Activated CD4-positive, alpha-beta T cell treated with anti-CD3 and anti-CD28 coated beads for 36 hours (primary cell): Measurements from ENCODE around the gene ATP2B1. TPM values are rescaled to one million over a fixed set of nuclear protein-coding genes. Genes with fewer than 3 reads are reported as not detected.

Experiments
- ATAC-seq: fragments of 200-7000 bp; cut with Tn5 transposase; one replicate; pipeline ENCODE4 v1.10.0; 2021; ENCODE audit warnings: mild to moderate bottlenecking, moderate library complexity
- CTCF ChIA-PET: fragments of 350-600 bp; sonication (Branson Sonifier 250); formaldehyde crosslinking; loops from one replicate; lab custom pipeline; 2021; ENCODE audit warnings: antibody characterized with exemption; lab: Charles Lee
- POLR2A ChIA-PET: fragments of 350-600 bp; sonication (Branson Sonifier 250); formaldehyde crosslinking; loops from one replicate; lab custom pipeline; 2021; ENCODE audit warnings: antibody characterized with exemption, inconsistent platforms; lab: Charles Lee
- DNase-seq: peaks from one replicate; pipeline ENCODE4 v3.0.0-alpha.2; 2020
- H3K27ac Mint-ChIP-seq: one replicate; pipeline ENCODE4 v1.8.0; 2021; ENCODE audit warnings: mixed read lengths
- H3K27me3 Mint-ChIP-seq: one replicate; pipeline ENCODE4 v1.8.0; 2021; ENCODE audit warnings: mixed read lengths
- H3K36me3 Mint-ChIP-seq: one replicate; pipeline ENCODE4 v1.8.0; 2021; ENCODE audit warnings: low read depth, mixed read lengths
- H3K4me1 Mint-ChIP-seq: one replicate; pipeline ENCODE4 v1.8.0; 2021; ENCODE audit warnings: mixed read lengths
- H3K4me3 Mint-ChIP-seq: one replicate; pipeline ENCODE4 v1.8.0; 2021; ENCODE audit warnings: mild to moderate bottlenecking, moderate library complexity, mixed read lengths
- H3K9me3 Mint-ChIP-seq: one replicate; pipeline ENCODE4 v1.8.0; 2021; ENCODE audit warnings: low read depth, mixed read lengths
- intact Hi-C, 2 experiments: fragments of 100-400 bp; cut with DNase I in 1 of 2; cut with micrococcal nuclease in 1 of 2; formaldehyde crosslinking; loops; one replicate each; pipeline versions ENCODE4 v1.14.2 to v1.15.1; 2022 to 2024; cut with DNase I, micrococcal nuclease
- total RNA-seq, 2 experiments: library from RNA; stranded (reverse); gene quantifications; one replicate each; pipeline ENCODE4 v1.2.3, GENCODE V29; 2021

The ATP2B1 gene
- total RNA-seq, 2 experiments from 2014 or later = 18.8 to 19.7 TPM

GRCh38 chr12:89566615-89567014 lies 142.0 kb downstream of the ATP2B1 start:
- no peak overlapping the region for H3K4me3 Mint-ChIP-seq
- CTCF ChIA-PET = interaction anchor here (0.6 to 1.6 kb wide), 3 partner anchors 18 to 23 kb away, joined by 3 to 9 read pairs (median 3); no protein-coding TSS in a partner anchor
- POLR2A ChIA-PET = interaction anchor here (0.6 kb wide), 1 partner anchor 570 kb away, joined by 3 read pairs; no protein-coding TSS in a partner anchor
- H3K4me1 Mint-ChIP-seq = peaks cover 8% of the 10 kb centered on the region
- no peaks in the 10 kb centered on the region for H3K9me3 Mint-ChIP-seq
- H3K27ac Mint-ChIP-seq = no peak overlapping the region
- intact Hi-C loops = no loop called here
- H3K27me3 Mint-ChIP-seq = peaks cover 3% of the 10 kb centered on the region
- DNase-seq (no peak), ATAC-seq (peak; percentile 74)
- no peaks in the 10 kb centered on the region for H3K36me3 Mint-ChIP-seq

GRCh38 chr12:89565002-89565401 lies 143.6 kb downstream of the ATP2B1 start:
- POLR2A ChIA-PET = no interaction called here
- no peak overlapping the region for H3K4me3 Mint-ChIP-seq
- H3K36me3 Mint-ChIP-seq = no peaks in the 10 kb centered on the region
- peaks cover 3% of the 10 kb centered on the region for H3K27me3 Mint-ChIP-seq
- CTCF ChIA-PET = interaction anchor here (0.7 kb wide), 2 partner anchors 465 to 556 kb away, joined by 3 to 4 read pairs; no protein-coding TSS in a partner anchor
- DNase-seq = no peak
- H3K9me3 Mint-ChIP-seq = no peaks in the 10 kb centered on the region
- intact Hi-C loops = no loop called here
- peaks cover 8% of the 10 kb centered on the region for H3K4me1 Mint-ChIP-seq
- no peak for ATAC-seq
- H3K27ac Mint-ChIP-seq = no peak overlapping the region

GRCh38 chr12:89559753-89560152 lies 148.9 kb downstream of the ATP2B1 start:
- no peak for DNase-seq
- POLR2A ChIA-PET = no interaction called here
- H3K27ac Mint-ChIP-seq = no peak overlapping the region
- H3K4me3 Mint-ChIP-seq = no peak overlapping the region
- H3K4me1 Mint-ChIP-seq = no peaks in the 10 kb centered on the region
- CTCF ChIA-PET = interaction anchor here (1.0 kb wide), 1 partner anchor 32 kb away, joined by 4 read pairs; no protein-coding TSS in a partner anchor
- no peaks in the 10 kb centered on the region for H3K9me3 Mint-ChIP-seq
- intact Hi-C loops = no loop called here
- H3K27me3 Mint-ChIP-seq = peaks cover 3% of the 10 kb centered on the region
- H3K36me3 Mint-ChIP-seq = no peaks in the 10 kb centered on the region
- ATAC-seq = no peak

- Mint-ChIP-seq H3K4me3 (no peak overlapping the region), H3K36me3 (no peaks in the 10 kb centered on the region), H3K27me3 (no peaks in the 10 kb centered on the region), H3K27ac (no peak overlapping the region), H3K9me3 (no peaks in the 10 kb centered on the region), H3K4me1 (no peaks in the 10 kb centered on the region)
- intact Hi-C loops = no loop called here
- ChIA-PET CTCF (no interaction called here), POLR2A (no interaction called here)
- no peak for ATAC-seq
- no peak for DNase-seq
Measured at GRCh38 chr12:89556976-89557375, 151.7 kb downstream of the ATP2B1 start.

GRCh38 chr12:89552376-89552775 lies 156.3 kb downstream of the ATP2B1 start:
- CTCF ChIA-PET = interaction anchor here (0.6 to 2.7 kb wide), 2 partner anchors 9 to 706 kb away, joined by 3 to 13 read pairs; no protein-coding TSS in a partner anchor
- POLR2A ChIA-PET = no interaction called here
- Mint-ChIP-seq H3K36me3 (no peaks in the 10 kb centered on the region), H3K9me3 (no peaks in the 10 kb centered on the region), H3K27ac (no peak overlapping the region), H3K4me3 (no peak overlapping the region), H3K27me3 (no peaks in the 10 kb centered on the region), H3K4me1 (no peaks in the 10 kb centered on the region)
- intact Hi-C loops = no loop called here
- DNase-seq = no peak
- ATAC-seq = no peak

- ATAC-seq (no peak), DNase-seq (no peak)
- ChIA-PET CTCF (interaction anchor here (0.6 to 2.7 kb wide), 2 partner anchors 8 to 706 kb away, joined by 3 to 13 read pairs; no protein-coding TSS in a partner anchor), POLR2A (no interaction called here)
- Mint-ChIP-seq H3K4me1 (no peaks in the 10 kb centered on the region), H3K36me3 (no peaks in the 10 kb centered on the region), H3K4me3 (no peak overlapping the region), H3K27ac (no peak overlapping the region), H3K27me3 (no peaks in the 10 kb centered on the region), H3K9me3 (no peaks in the 10 kb centered on the region)
- intact Hi-C loops = no loop called here
Measured at GRCh38 chr12:89551747-89552146, 156.9 kb downstream of the ATP2B1 start.

- intact Hi-C loops = loop anchor here (10.0 kb wide), 1 partner anchor 708 kb away; no protein-coding TSS in a partner anchor
- H3K27ac Mint-ChIP-seq = no peak overlapping the region
- peaks cover 3% of the 10 kb centered on the region for H3K27me3 Mint-ChIP-seq
- no peak overlapping the region for H3K4me3 Mint-ChIP-seq
- no peak for ATAC-seq
- no peaks in the 10 kb centered on the region for H3K36me3 Mint-ChIP-seq
- DNase-seq = no peak
- POLR2A ChIA-PET = no interaction called here
- H3K9me3 Mint-ChIP-seq = no peaks in the 10 kb centered on the region
- CTCF ChIA-PET = interaction anchor here (0.6 to 1.0 kb wide), 3 partner anchors 553 to 967 kb away, joined by 3 read pairs; partner anchors contain the start of gene KITLG
- peaks cover 4% of the 10 kb centered on the region for H3K4me1 Mint-ChIP-seq
Measured at GRCh38 chr12:89547101-89547500, 161.5 kb downstream of the ATP2B1 start.

- CTCF ChIA-PET = no interaction called here
- no peak for ATAC-seq
- no peak overlapping the region for H3K4me3 Mint-ChIP-seq
Measured at GRCh38 chr12:89546151-89546550, 162.5 kb downstream of the ATP2B1 start.

GRCh38 chr12:89544681-89545184 lies 163.9 kb downstream of the ATP2B1 start:
- Mint-ChIP-seq H3K4me3 (no peak overlapping the region), H3K27me3 (peaks cover 3% of the 10 kb centered on the region), H3K36me3 (no peaks in the 10 kb centered on the region), H3K9me3 (no peaks in the 10 kb centered on the region), H3K27ac (no peak overlapping the region), H3K4me1 (peaks cover 4% of the 10 kb centered on the region)
- ATAC-seq = no peak
- intact Hi-C loops = loop anchor here (5.0 to 10.0 kb wide), 4 partner anchors 618 to 1398 kb away; no protein-coding TSS in a partner anchor
- DNase-seq = no peak
- CTCF ChIA-PET = interaction anchor here (0.6 to 2.8 kb wide), 21 partner anchors 8 to 1012 kb away, joined by 3 to 21 read pairs (median 4); partner anchors contain the start of genes ATP2B1 and GALNT4
- POLR2A ChIA-PET = interaction anchor here (0.6 kb wide), 1 partner anchor 784 kb away, joined by 3 read pairs; no protein-coding TSS in a partner anchor

More at GRCh38 chr12:89546151-89546550, 162.5 kb downstream of the ATP2B1 start:
- H3K4me1 Mint-ChIP-seq = peaks cover 4% of the 10 kb centered on the region
- POLR2A ChIA-PET = no interaction called here
- no peak overlapping the region for H3K27ac Mint-ChIP-seq
- no peak for DNase-seq
- H3K36me3 Mint-ChIP-seq = no peaks in the 10 kb centered on the region
- intact Hi-C loops = loop anchor here (10.0 kb wide), 1 partner anchor 709 kb away; no protein-coding TSS in a partner anchor
- peaks cover 3% of the 10 kb centered on the region for H3K27me3 Mint-ChIP-seq
- H3K9me3 Mint-ChIP-seq = no peaks in the 10 kb centered on the region

GRCh38 chr12:89544022-89544421 lies 164.6 kb downstream of the ATP2B1 start:
- H3K36me3 Mint-ChIP-seq = no peaks in the 10 kb centered on the region
- no peak overlapping the region for H3K4me3 Mint-ChIP-seq
- intact Hi-C loops = loop anchor here (5.0 to 10.0 kb wide), 4 partner anchors 618 to 1398 kb away; no protein-coding TSS in a partner anchor
- H3K27ac Mint-ChIP-seq = no peak overlapping the region
- no peaks in the 10 kb centered on the region for H3K9me3 Mint-ChIP-seq
- H3K4me1 Mint-ChIP-seq = peaks cover 4% of the 10 kb centered on the region
- ATAC-seq (no peak), DNase-seq (no peak)
- ChIA-PET POLR2A (no interaction called here), CTCF (interaction anchor here (0.7 to 2.8 kb wide), 29 partner anchors 8 to 1151 kb away, joined by 3 to 21 read pairs (median 4); partner anchors contain the start of genes ATP2B1 and GALNT4)
- peaks cover 3% of the 10 kb centered on the region for H3K27me3 Mint-ChIP-seq

GRCh38 chr12:89542912-89543592 lies 165.6 kb downstream of the ATP2B1 start:
- ChIA-PET CTCF (interaction anchor here (0.6 to 2.8 kb wide), 37 partner anchors 9 to 1152 kb away, joined by 3 to 21 read pairs (median 3); partner anchors contain the start of gene GALNT4), POLR2A (no interaction called here)
- peak; percentile 87 for ATAC-seq
- DNase-seq = peak; percentile 77
- intact Hi-C loops = loop anchor here (1.0 to 10.0 kb wide), 10 partner anchors 166 to 1416 kb away; no protein-coding TSS in a partner anchor
- H3K36me3 Mint-ChIP-seq = no peaks in the 10 kb centered on the region
- no peak overlapping the region for H3K4me3 Mint-ChIP-seq
- H3K4me1 Mint-ChIP-seq = peaks cover 4% of the 10 kb centered on the region
- H3K9me3 Mint-ChIP-seq = no peaks in the 10 kb centered on the region
- H3K27ac Mint-ChIP-seq = no peak overlapping the region
- H3K27me3 Mint-ChIP-seq = peaks cover 3% of the 10 kb centered on the region
